Stomach (tissue), 9 donors: Measurements from ENCODE around the gene GALNT5. TPM values are rescaled to one million over a fixed set of nuclear protein-coding genes. Genes with fewer than 3 reads are reported as not detected.
A peak's percentile ranks its signal among the peaks of the same experiment; 100 is the strongest.
"Not testable (repeated sequence)": the region's sequence is repeated elsewhere in the genome, so short reads cannot be mapped to it uniquely, and the experiment has no call there.

ENCODE experiments used
- DNase-seq, 2 donors: peaks; one replicate each; pipeline versions ENCODE4 v3.0.0 to v3.0.0-alpha.2; 2013 to 2019
- H3K27ac ChIP-seq, 5 donors: fragments of 200-600 bp in 4 of 5; sonication (generic) in 4 of 5; one replicate each; pipeline ENCODE4 v1.5.1; 2013 to 2019; ENCODE audit warnings: mild to moderate bottlenecking in 1 of 5, moderate library complexity in 1 of 5
- H3K27me3 ChIP-seq, 3 donors: fragments of 200-600 bp; sonication (generic); one replicate each; pipeline ENCODE4 v1.5.1; 2017 to 2019; ENCODE audit warnings: mixed run types in 1 of 3
- H3K36me3 ChIP-seq, 4 donors: fragments of 200-600 bp; sonication (generic); 1 replicate in 3 of 4; 2 replicates in 1 of 4; pipeline ENCODE4 v1.5.1; 2016 to 2019
- H3K4me1 ChIP-seq, 4 donors: fragments of 200-600 bp; sonication (generic); one replicate each; pipeline ENCODE4 v1.5.1; 2016 to 2019
- H3K4me3 ChIP-seq, 4 donors: fragments of 200-600 bp; sonication (generic) in 3 of 4; one replicate each; pipeline ENCODE4 v1.5.1; 2016 to 2019; ENCODE audit warnings: mild to moderate bottlenecking in 1 of 4
- H3K9me3 ChIP-seq, 4 donors: fragments of 200-600 bp; sonication (generic); one replicate each; pipeline ENCODE4 v1.5.1; 2016 to 2019
- EP300 ChIP-seq: sonication (generic); formaldehyde crosslinking; IDR thresholded peaks from one replicate; pipeline ENCODE4 v1.6.1; 2017; ENCODE audit warnings: antibody characterized with exemption
- POLR2A ChIP-seq, 4 donors: fragments of 450-650 bp; IDR thresholded peaks; one replicate each; pipeline ENCODE4 v1.6.1; 2016; ENCODE audit warnings: antibody characterized with exemption in 4 of 4, control low read depth in 2 of 4, mild to moderate bottlenecking in 1 of 4, moderate library complexity in 1 of 4
- POLR2AphosphoS5 ChIP-seq, 3 donors: sonication (generic); formaldehyde crosslinking; IDR thresholded peaks; one replicate each; pipeline ENCODE4 v1.6.1; 2016; ENCODE audit warnings: antibody characterized with exemption in 3 of 3
- WGBS, 5 donors: extraction: QIAGEN DNeasy Blood & Tissue Kit in 3 of 5; methylation state at CpG; one replicate each; pipeline versions ENCODE4 v1.1.5 to v1.1.7; 2013 to 2018; 5-methylcytosine and 5-hydroxymethylcytosine counted together
- intact Hi-C: fragments of 100-400 bp; cut with DNase I; formaldehyde crosslinking; loops from one replicate; pipeline ENCODE4 v1.15.1; 2023; ENCODE audit warnings: low total_unique reads
- polyA plus RNA-seq, 3 donors: library from polyadenylated mRNA; stranded (reverse); fragments of 200-250 nt; gene quantifications; one replicate each; pipeline ENCODE4 v1.2.3, GENCODE V29; 2013
- total RNA-seq, 5 donors: library from RNA; depleted of rRNA; stranded (reverse); fragments of >200 nt; gene quantifications; one replicate each; pipeline versions ENCODE4 v1.1.0 to v1.2.3, GENCODE V29; 2014 to 2016
- TF ChIP-seq, protein P1 (sequence below), 7 experiments: fragments of 450-650 bp in 4 of 7; fragments of 200-600 bp in 3 of 7; sonication (generic) in 3 of 7; IDR thresholded peaks; one replicate each; pipeline ENCODE4 v1.5.1; 2016 to 2019; ENCODE audit warnings: antibody characterized with exemption in 7 of 7, control low read depth in 2 of 7, mild to moderate bottlenecking in 1 of 7
- donor health status: healthy with polysubstance abuse.
- donor health status: Bipolar disorder and iron deficiency.
- donor health status: healthy.

The GALNT5 gene
- total and polyA plus RNA-seq, 8 donors = 1.1 to 27.5 (median 2.3) TPM

DNA sequence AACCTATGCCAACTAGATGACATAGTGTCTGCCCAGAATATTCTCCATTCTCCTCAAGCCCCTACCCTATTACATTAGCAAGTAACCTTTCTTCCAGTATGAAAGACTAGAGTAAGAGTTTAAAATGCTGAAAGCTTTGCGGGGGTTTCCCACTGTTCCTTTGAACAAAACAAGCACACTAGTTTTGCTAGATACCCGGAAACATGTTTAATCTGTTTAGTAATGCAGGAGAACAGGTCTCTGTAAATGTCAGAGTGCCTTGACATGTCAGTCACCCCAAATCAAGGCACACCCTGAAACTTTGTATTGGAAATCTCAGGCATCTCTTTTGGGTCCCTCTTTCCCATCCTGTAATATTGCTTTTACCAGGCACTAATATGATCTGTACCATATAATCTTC is 11.6 kb downstream of the GALNT5 start:
- H3K36me3 ChIP-seq = no peaks in the 10 kb centered on the region
- H3K4me3 ChIP-seq = no peak overlapping the region
- intact Hi-C loops = no loop called here
- no peak for TF ChIP-seq EP300
- no peak for TF ChIP-seq POLR2AphosphoS5 (IDR thresholded peaks at IDR 0.05)
- no peak for TF ChIP-seq POLR2A (IDR thresholded peaks at IDR 0.05)
- TF ChIP-seq, protein P1, sequence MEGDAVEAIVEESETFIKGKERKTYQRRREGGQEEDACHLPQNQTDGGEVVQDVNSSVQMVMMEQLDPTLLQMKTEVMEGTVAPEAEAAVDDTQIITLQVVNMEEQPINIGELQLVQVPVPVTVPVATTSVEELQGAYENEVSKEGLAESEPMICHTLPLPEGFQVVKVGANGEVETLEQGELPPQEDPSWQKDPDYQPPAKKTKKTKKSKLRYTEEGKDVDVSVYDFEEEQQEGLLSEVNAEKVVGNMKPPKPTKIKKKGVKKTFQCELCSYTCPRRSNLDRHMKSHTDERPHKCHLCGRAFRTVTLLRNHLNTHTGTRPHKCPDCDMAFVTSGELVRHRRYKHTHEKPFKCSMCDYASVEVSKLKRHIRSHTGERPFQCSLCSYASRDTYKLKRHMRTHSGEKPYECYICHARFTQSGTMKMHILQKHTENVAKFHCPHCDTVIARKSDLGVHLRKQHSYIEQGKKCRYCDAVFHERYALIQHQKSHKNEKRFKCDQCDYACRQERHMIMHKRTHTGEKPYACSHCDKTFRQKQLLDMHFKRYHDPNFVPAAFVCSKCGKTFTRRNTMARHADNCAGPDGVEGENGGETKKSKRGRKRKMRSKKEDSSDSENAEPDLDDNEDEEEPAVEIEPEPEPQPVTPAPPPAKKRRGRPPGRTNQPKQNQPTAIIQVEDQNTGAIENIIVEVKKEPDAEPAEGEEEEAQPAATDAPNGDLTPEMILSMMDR (IDR thresholded peaks at IDR 0.05) = no peak
- no peak overlapping the region for H3K27ac ChIP-seq
- no peaks in the 10 kb centered on the region for H3K4me1 ChIP-seq
- 67 to 88% (median 83%) methylated on average over 2 of the region's 2 CpGs for WGBS, 5 donors
- no peak for DNase-seq
- H3K9me3 ChIP-seq = no peaks in the 10 kb centered on the region
- H3K27me3 ChIP-seq = no peaks in the 10 kb centered on the region

DNA sequence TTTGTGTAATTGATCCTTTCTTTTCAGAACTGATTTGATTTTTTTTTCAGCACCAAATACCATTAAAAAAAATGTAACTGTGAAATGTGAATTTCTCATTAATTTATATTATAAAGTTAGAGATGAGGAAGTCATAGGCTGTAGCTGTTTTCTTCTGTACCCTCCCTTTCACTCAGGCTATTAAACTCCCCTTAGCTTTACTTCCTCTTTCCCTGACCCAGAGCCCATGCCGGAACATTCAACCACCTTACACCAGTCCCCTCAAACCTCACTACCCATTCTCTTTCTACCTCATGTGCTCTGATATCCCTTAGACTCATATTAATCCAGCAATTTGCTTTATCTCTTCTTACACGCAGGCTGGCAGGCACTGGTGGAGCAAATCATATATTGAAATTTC is 12.4 kb downstream of the GALNT5 start:
- DNase-seq = no peak
- Histone ChIP-seq H3K27me3 (no peaks in the 10 kb centered on the region), H3K4me1 (no peaks in the 10 kb centered on the region), H3K36me3 (no peaks in the 10 kb centered on the region), H3K9me3 (no peaks in the 10 kb centered on the region), H3K27ac (no peak overlapping the region), H3K4me3 (no peak overlapping the region)
- 76 to 80% (median 78%) methylated on average over 2 of the region's 2 CpGs for WGBS, 5 donors
- TF ChIP-seq EP300 (no peak), POLR2A (IDR thresholded peaks at IDR 0.05) (no peak), POLR2AphosphoS5 (IDR thresholded peaks at IDR 0.05) (no peak)
- TF ChIP-seq, protein P1 (IDR thresholded peaks at IDR 0.05) = no peak
- intact Hi-C loops = no loop called here

DNA sequence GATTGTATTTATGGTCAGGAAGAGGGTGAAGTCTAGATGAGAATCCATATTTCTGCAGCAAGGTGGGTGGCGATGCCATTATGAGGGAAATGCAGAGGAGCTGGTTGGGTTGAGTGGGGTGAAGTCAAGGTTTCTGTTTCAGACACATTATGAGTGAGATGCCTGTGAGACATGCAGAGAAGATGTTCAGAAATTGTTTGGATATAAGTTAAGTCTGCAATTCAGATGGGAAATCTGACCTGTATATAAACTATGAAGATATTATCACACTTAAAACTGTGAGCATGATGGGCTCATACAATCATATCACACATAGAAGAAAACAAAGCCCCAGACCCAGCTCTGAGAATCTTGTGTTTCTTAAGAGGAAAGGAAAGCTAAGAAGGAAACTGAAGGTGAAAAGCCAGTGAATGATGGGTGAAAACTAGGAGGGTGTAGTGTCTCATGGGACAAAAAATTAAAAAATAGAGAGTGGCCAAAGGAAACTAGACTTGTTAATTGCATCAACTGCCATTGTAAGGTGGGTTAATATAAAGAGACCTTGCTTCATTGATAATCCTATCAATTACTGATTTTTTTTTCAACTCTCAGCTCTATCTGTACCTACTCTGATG is 14.2 kb downstream of the GALNT5 start:
- Histone ChIP-seq H3K27ac (no peak overlapping the region), H3K4me1 (no peaks in the 10 kb centered on the region), H3K9me3 (no peaks in the 10 kb centered on the region), H3K4me3 (no peak overlapping the region), H3K36me3 (no peaks in the 10 kb centered on the region), H3K27me3 (no peaks in the 10 kb centered on the region)
- DNase-seq = no peak
- intact Hi-C loops = no loop called here
- 79 to 94% (median 92%) methylated on average over 1 of the region's 1 CpG for WGBS, 5 donors
- TF ChIP-seq, protein P1 (IDR thresholded peaks at IDR 0.05) = no peak
- TF ChIP-seq POLR2AphosphoS5 (IDR thresholded peaks at IDR 0.05) = no peak
- TF ChIP-seq POLR2A (IDR thresholded peaks at IDR 0.05) = no peak
- TF ChIP-seq EP300 = no peak

DNA sequence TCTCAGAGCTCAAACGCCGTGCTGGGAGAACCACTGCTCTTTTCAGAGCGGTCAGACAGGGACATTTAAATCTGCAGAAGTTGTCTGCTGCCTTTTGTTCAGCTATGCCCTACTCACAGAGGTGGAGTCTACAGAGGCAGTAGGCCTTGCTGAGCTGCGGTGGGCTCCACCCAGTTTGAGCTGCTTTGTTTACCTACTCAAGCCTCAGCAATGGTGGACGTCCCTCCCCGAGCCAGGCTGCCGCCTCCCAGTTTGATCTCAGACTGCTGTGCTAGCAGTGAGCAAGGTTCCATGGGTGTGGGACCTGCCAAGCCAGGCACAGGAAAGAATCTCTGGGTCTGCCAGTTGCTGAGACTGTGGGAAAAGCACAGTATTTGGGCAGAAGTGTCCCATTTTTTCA is 21.8 kb downstream of the GALNT5 start:
- intact Hi-C loops, H3K4me3 ChIP-seq, H3K4me1 ChIP-seq, H3K27me3 ChIP-seq, H3K36me3 ChIP-seq, H3K9me3 ChIP-seq: not testable (repeated sequence)
- 41 to 79% (median 58%) methylated on average over 6 to 7 of the region's 7 CpGs for WGBS, 5 donors
- TF ChIP-seq POLR2AphosphoS5 (IDR thresholded peaks at IDR 0.05) = peak in 1 of 3 donors; percentile 13
- DNase-seq = peak; percentile 66 to 67
- H3K27ac ChIP-seq = peak overlapping the region in 2 of 5 donors; percentile 1 to 38

DNA sequence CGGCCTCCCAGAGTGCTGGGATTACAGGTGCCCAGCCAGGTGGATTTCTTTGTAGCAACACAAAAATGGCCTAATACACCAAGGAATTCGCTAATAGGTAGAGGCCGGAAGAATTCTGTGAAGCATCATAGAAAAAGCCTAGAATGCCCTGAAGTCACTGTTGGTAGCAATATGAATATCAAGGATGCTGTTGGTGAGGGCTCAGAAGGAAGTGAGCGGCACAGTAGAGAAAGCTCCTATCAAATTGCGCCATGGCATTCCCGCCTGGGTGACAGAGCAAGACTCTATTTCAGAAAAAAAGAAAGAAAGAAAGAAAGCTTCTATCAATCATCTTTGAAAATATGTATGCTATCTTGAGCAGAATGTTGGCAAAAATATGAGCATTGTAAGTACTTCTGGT is 23.8 kb downstream of the GALNT5 start:
- Histone ChIP-seq H3K9me3 (no peaks in the 10 kb centered on the region), H3K27ac (no peak overlapping the region), H3K4me3 (no peak overlapping the region), H3K27me3 (no peaks in the 10 kb centered on the region), H3K36me3 (no peaks in the 10 kb centered on the region), H3K4me1 (peaks cover 0 to 8% (median 0%) of the 10 kb centered on the region in 4 donors)
- intact Hi-C loops = no loop called here
- TF ChIP-seq POLR2AphosphoS5 (IDR thresholded peaks at IDR 0.05) (no peak), POLR2A (IDR thresholded peaks at IDR 0.05) (no peak), EP300 (no peak)
- TF ChIP-seq, protein P1 (IDR thresholded peaks at IDR 0.05) = no peak
- WGBS, 5 donors = 94 to 97% (median 96%) methylated on average over 6 of the region's 6 CpGs
- no peak for DNase-seq
